Testis (tissue), 3 donors: ENCODE measurements around the gene UBASH3A. TPM values are rescaled to one million over a fixed set of nuclear protein-coding genes. Genes with fewer than 3 reads are reported as not detected.
A peak's percentile ranks its signal among the peaks of the same experiment; 100 is the strongest.

Experiments used
- DNase-seq: peaks from one replicate; pipeline ENCODE4 v3.0.0-alpha.2; 2019
- H3K27ac ChIP-seq, 2 donors: fragments of 200-600 bp; sonication (generic); one replicate each; pipeline ENCODE4 v1.5.1; 2019
- H3K27me3 ChIP-seq: fragments of 200-600 bp; sonication (generic); one replicate; pipeline ENCODE4 v1.5.1; 2019
- H3K36me3 ChIP-seq: fragments of 200-600 bp; sonication (generic); one replicate; pipeline ENCODE4 v1.5.1; 2017; ENCODE audit warnings: low read depth; ENCODE audit errors: missing control alignments
- H3K4me1 ChIP-seq: fragments of 200-600 bp; sonication (generic); one replicate; pipeline ENCODE4 v1.5.1; 2019
- H3K4me3 ChIP-seq, 2 donors: fragments of 200-600 bp; sonication (generic); one replicate each; pipeline ENCODE4 v1.5.1; 2017 to 2019
- H3K9me3 ChIP-seq: fragments of 200-600 bp; sonication (generic); one replicate; pipeline ENCODE4 v1.5.1; 2017
- CTCF ChIP-seq, 3 experiments: fragments of 450-650 bp in 2 of 3; fragments of 200-600 bp in 1 of 3; sonication (generic) in 1 of 3; IDR thresholded peaks; one replicate each; pipeline ENCODE4 v1.5.1; 2016 to 2019; ENCODE audit warnings: antibody characterized with exemption in 3 of 3, mild to moderate bottlenecking in 2 of 3, moderate library complexity in 1 of 3
- POLR2A ChIP-seq: fragments of 450-650 bp; IDR thresholded peaks from one replicate; pipeline ENCODE4 v1.6.1; 2017; ENCODE audit warnings: antibody characterized with exemption, mild to moderate bottlenecking, moderate library complexity
- whole genome bisulfite sequencing, 2 donors: methylation state at CpG; one replicate each; pipeline ENCODE4 v1.1.5; 2018; 5-methylcytosine and 5-hydroxymethylcytosine counted together
- intact Hi-C: fragments of 100-400 bp; cut with DNase I; formaldehyde crosslinking; loops from one replicate; pipeline ENCODE4 v1.15.1; 2023; ENCODE audit warnings: low total_unique reads
- polyA plus RNA-seq: library from polyadenylated mRNA; stranded (reverse); fragments of 350-450 nt; fragmentation: Illumina TruSeq; extraction: RNeasy Lipid Tissue Mini Kit (QIAGEN cat#74804); gene quantifications from one replicate; pipeline ENCODE4 v1.2.3, GENCODE V29; 2014; ENCODE audit warnings: low read depth, low replicate concordance; ENCODE audit not compliant: insufficient read depth
- small RNA-seq, 2 donors: library from RNA; depleted of rRNA; stranded (forward); fragments of <200 nt; gene quantifications; one replicate each; pipeline ENCODE3, GENCODE V24; 2016
- total RNA-seq, 2 donors: library from RNA; depleted of rRNA; stranded (reverse); fragments of >200 nt; gene quantifications; one replicate each; pipeline ENCODE4 v1.2.3, GENCODE V29; 2016

The UBASH3A gene
- total and polyA plus RNA-seq, 3 donors from 2014 or later: 0.39 to 1.4 (median 0.40) TPM

- no peaks in the 10 kb centered on the region for H3K27me3 ChIP-seq
- no peaks in the 10 kb centered on the region for H3K9me3 ChIP-seq
- peak overlapping the region; percentile 70 to 80 for H3K27ac ChIP-seq
- H3K4me1 ChIP-seq: no peaks in the 10 kb centered on the region
- peak; percentile 45 for DNase-seq
- whole genome bisulfite sequencing, 2 donors: 13 to 18% methylated on average over 16 to 19 of the region's 19 CpGs
- H3K4me3 ChIP-seq: peak overlapping the region; percentile 61 to 71
- intact Hi-C loops: no loop called here
- H3K36me3 ChIP-seq: no peaks in the 10 kb centered on the region
- TF ChIP-seq POLR2A: no peak
- TF ChIP-seq CTCF (IDR thresholded peaks at IDR 0.05): no peak
Observed at GRCh38 chr21:42496839-42497202, 93.1 kb downstream of the UBASH3A start.

Small RNAs within 50 kb of the gene (small RNA-seq; reads per million reads assigned to genes)
- 0 reads per million in 2 donors for gene RNU6-1149P

Other genes with a start within 250 kb of the UBASH3A start
- 1 to 10 TPM; 4.6 to 5.9 TPM for gene ABCG1, start 184.8 kb upstream of the UBASH3A start, total RNA-seq
- 5.1 TPM for gene ABCG1, start 184.8 kb upstream of the UBASH3A start, polyA plus RNA-seq
- 10 to 100 TPM in 1 of 2 donors, 1 to 10 TPM in 1; 3.9 to 12.9 TPM for gene TFF3, start 88.5 kb upstream of the UBASH3A start, total RNA-seq
- 11.5 TPM for gene TFF3, start 88.5 kb upstream of the UBASH3A start, polyA plus RNA-seq
- gene TFF2, start 52.9 kb upstream of the UBASH3A start, total RNA-seq: not detected
- gene TFF2, start 52.9 kb upstream of the UBASH3A start, polyA plus RNA-seq: not detected
- not detected for gene TFF1, start 37.4 kb upstream of the UBASH3A start, total RNA-seq
- gene TFF1, start 37.4 kb upstream of the UBASH3A start, polyA plus RNA-seq: not detected
- gene TMPRSS3, start 7.8 kb upstream of the UBASH3A start, total RNA-seq: under 1 TPM in 1 of 2 donors, not detected in 1; 0.56 TPM
- gene TMPRSS3, start 7.8 kb upstream of the UBASH3A start, polyA plus RNA-seq: 0.40 TPM
- 10 to 100 TPM; 10.4 to 20.8 TPM for gene RSPH1, start 92.3 kb downstream of the UBASH3A start, total RNA-seq
- 59.6 TPM for gene RSPH1, start 92.3 kb downstream of the UBASH3A start, polyA plus RNA-seq
- 10 to 100 TPM; 22.6 to 24.3 TPM for gene SLC37A1, start 110.0 kb downstream of the UBASH3A start, total RNA-seq
- gene SLC37A1, start 110.0 kb downstream of the UBASH3A start, polyA plus RNA-seq: 48.3 TPM
- gene PDE9A, start 249.7 kb downstream of the UBASH3A start, total RNA-seq: 1 to 10 TPM; 5.7 to 6.3 TPM
- 6.4 TPM for gene PDE9A, start 249.7 kb downstream of the UBASH3A start, polyA plus RNA-seq